Ascending aorta (tissue), 2 donors: ENCODE measurements around the gene MBNL1. TPM values are rescaled to one million over a fixed set of nuclear protein-coding genes. Genes with fewer than 3 reads are reported as not detected.

Experiments used
- DNase-seq, 2 donors: peaks; one replicate each; pipeline ENCODE4 v3.0.0-alpha.2; 2019; ENCODE audit warnings: low spot score in 2 of 2
- H3K27ac ChIP-seq, 2 donors: fragments of 200-600 bp; sonication (generic); one replicate each; pipeline ENCODE4 v1.5.1; 2016 to 2017; ENCODE audit warnings: mild to moderate bottlenecking in 1 of 2
- H3K27me3 ChIP-seq: fragments of 200-600 bp; sonication (generic); one replicate; pipeline ENCODE4 v1.5.1; 2017
- H3K36me3 ChIP-seq, 2 donors: fragments of 200-600 bp; sonication (generic); one replicate each; pipeline ENCODE4 v1.5.1; 2016
- H3K4me1 ChIP-seq, 2 donors: fragments of 200-600 bp; sonication (generic); one replicate each; pipeline ENCODE4 v1.5.1; 2016 to 2017; ENCODE audit warnings: mild to moderate bottlenecking in 1 of 2
- H3K4me3 ChIP-seq, 2 donors: fragments of 200-600 bp; sonication (generic); one replicate each; pipeline ENCODE4 v1.5.1; 2016 to 2017; ENCODE audit warnings: mild to moderate bottlenecking in 1 of 2
- H3K9me3 ChIP-seq, 2 donors: fragments of 200-600 bp; sonication (generic); one replicate each; pipeline ENCODE4 v1.5.1; 2016
- intact Hi-C: fragments of 100-400 bp; cut with DNase I; formaldehyde crosslinking; loops from one replicate; pipeline ENCODE4 v1.15.1; 2023
- total RNA-seq: library from RNA; depleted of rRNA; stranded (reverse); fragments of >200 nt; gene quantifications from one replicate; pipeline ENCODE4 v1.1.0, GENCODE V29; 2016
- TF ChIP-seq, protein P1 (sequence below), 3 experiments: fragments of 200-600 bp in 2 of 3; fragments of 450-650 bp in 1 of 3; sonication (generic) in 2 of 3; IDR thresholded peaks; one replicate each; pipeline ENCODE4 v1.5.1; 2016 to 2019; ENCODE audit warnings: antibody characterized with exemption in 3 of 3, mild to moderate bottlenecking in 1 of 3, moderate library complexity in 1 of 3

Gene MBNL1
- total RNA-seq, 1 donor from 2014 or later = 350 TPM

DNA sequence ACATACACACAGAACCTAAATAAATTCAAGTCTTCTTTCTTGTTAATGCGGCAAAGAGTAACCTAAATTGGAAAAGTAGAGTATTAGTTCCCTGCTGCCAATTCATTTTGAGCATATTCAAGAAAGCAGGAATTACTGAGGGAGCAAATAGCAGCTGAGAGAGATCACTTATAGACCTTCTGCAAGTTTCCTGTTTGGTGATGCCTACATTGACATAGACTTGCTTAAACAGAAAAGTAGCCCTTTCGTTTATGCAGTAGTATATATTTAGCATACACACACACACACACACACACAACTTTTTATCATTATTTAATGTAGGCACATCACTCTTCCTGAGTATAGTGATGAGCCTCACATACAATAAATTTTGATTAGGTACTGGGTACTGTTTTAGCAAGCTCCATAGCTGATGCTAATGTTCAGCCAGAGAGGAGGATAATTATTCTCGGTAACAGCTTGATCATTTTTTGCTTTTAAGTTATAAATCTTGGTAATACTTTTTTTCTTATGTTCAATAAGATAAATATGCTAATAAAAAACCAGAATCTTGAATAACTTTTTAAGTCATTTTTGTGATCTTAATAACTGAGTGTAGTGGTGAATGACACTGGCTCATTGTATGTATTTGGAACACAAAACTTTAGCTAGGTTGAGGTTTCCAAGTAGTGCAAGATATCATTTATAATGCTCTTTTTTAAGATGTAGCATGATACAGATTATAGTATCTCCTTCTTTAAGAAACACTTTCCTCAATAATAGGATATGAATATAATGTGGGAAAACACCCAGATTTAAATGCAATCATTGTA is 174.7 kb downstream of the MBNL1 start:
- peaks cover 6 to 7% of the 10 kb centered on the region in 2 donors for H3K36me3 ChIP-seq
- intact Hi-C loops = loop anchor here (10.0 kb wide), 1 partner anchor 139 kb away; no protein-coding TSS in a partner anchor
- TF ChIP-seq, protein P1, sequence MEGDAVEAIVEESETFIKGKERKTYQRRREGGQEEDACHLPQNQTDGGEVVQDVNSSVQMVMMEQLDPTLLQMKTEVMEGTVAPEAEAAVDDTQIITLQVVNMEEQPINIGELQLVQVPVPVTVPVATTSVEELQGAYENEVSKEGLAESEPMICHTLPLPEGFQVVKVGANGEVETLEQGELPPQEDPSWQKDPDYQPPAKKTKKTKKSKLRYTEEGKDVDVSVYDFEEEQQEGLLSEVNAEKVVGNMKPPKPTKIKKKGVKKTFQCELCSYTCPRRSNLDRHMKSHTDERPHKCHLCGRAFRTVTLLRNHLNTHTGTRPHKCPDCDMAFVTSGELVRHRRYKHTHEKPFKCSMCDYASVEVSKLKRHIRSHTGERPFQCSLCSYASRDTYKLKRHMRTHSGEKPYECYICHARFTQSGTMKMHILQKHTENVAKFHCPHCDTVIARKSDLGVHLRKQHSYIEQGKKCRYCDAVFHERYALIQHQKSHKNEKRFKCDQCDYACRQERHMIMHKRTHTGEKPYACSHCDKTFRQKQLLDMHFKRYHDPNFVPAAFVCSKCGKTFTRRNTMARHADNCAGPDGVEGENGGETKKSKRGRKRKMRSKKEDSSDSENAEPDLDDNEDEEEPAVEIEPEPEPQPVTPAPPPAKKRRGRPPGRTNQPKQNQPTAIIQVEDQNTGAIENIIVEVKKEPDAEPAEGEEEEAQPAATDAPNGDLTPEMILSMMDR (IDR thresholded peaks at IDR 0.05) = no peak
- DNase-seq = no peak
- peaks cover 3 to 54% of the 10 kb centered on the region in 2 donors for H3K4me1 ChIP-seq
- H3K9me3 ChIP-seq = no peaks in the 10 kb centered on the region
- H3K27me3 ChIP-seq = no peaks in the 10 kb centered on the region
- peak overlapping the region in 1 of 2 donors; percentile 24 for H3K4me3 ChIP-seq
- H3K27ac ChIP-seq = peak overlapping the region; percentile 32 to 43

DNA sequence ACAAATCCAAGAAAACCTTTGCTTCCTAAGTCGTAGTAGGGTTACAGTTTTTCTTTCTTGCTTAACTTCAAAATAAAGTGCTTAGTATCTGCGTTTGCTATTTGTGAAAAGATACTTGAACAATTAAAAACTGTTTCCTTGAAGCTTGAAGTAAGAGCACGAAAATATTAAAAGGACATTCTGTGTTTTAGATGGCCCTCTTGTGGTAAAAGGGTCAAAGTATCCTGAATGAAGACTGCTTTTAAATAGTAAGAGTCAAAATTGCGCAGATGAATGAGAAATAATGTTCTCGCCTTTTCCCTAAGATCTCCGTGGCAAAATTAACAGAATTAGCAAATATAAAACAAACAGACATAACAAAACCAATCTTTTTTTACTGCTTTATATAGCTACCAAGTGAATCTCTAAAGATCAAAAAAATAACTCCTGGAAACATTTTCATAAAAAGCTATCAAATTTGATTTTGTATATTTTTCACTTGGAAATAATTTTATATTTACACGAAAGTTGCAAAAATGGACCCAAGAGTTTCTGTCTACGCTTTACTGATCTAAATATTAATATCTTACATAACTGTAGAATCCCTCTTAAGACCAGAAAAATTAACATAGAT is 175.4 kb downstream of the MBNL1 start:
- H3K27me3 ChIP-seq = no peaks in the 10 kb centered on the region
- peak overlapping the region in 1 of 2 donors; percentile 24 for H3K4me3 ChIP-seq
- peaks cover 6 to 7% of the 10 kb centered on the region in 2 donors for H3K36me3 ChIP-seq
- TF ChIP-seq, protein P1 (IDR thresholded peaks at IDR 0.05) = peak; percentile 42 to 65 (median 47)
- peaks cover 3 to 56% of the 10 kb centered on the region in 2 donors for H3K4me1 ChIP-seq
- H3K27ac ChIP-seq = peak overlapping the region; percentile 32 to 43
- no peak for DNase-seq
- H3K9me3 ChIP-seq = no peaks in the 10 kb centered on the region
- intact Hi-C loops = loop anchor here (10.0 kb wide), 1 partner anchor 139 kb away; no protein-coding TSS in a partner anchor

DNA sequence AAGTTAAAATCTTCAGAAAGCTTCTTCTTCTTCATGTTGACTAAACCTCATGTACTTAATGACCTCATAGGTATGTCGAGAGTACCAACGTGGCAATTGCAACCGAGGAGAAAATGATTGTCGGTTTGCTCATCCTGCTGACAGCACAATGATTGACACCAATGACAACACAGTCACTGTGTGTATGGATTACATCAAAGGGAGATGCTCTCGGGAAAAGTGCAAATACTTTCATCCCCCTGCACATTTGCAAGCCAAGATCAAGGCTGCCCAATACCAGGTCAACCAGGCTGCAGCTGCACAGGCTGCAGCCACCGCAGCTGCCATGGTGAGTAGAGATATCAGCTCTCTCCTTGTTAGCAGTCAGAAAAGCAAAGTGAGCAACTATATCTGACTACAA is 176.5 kb downstream of the MBNL1 start:
- TF ChIP-seq, protein P1 (IDR thresholded peaks at IDR 0.05) = no peak
- intact Hi-C loops = loop anchor here (5.0 to 10.0 kb wide), 3 partner anchors 140 to 423 kb away; no protein-coding TSS in a partner anchor
- Histone ChIP-seq H3K4me3 (peak overlapping the region in 1 of 2 donors; percentile 17), H3K36me3 (peaks cover 14 to 15% of the 10 kb centered on the region in 2 donors), H3K9me3 (no peaks in the 10 kb centered on the region), H3K27me3 (no peaks in the 10 kb centered on the region), H3K27ac (peak overlapping the region in 1 of 2 donors; percentile 26), H3K4me1 (peaks cover 3 to 64% of the 10 kb centered on the region in 2 donors)
- no peak for DNase-seq

DNA sequence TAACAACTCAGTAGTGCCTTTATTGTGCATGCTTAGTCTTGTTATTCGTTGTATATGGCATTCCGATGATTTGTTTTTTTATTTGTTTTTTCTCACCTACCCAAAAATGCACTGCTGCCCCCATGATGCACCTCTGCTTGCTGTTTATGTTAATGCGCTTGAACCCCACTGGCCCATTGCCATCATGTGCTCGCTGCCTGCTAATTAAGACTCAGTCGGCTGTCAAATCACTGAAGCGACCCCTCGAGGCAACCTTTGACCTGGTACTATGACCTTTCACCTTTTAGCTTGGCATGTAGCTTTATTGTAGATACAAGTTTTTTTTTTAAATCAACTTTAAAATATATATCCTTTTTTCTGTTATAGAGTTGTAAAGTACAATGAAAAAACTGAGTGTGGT is 177.8 kb downstream of the MBNL1 start:
- peak overlapping the region; percentile 20 to 22 for H3K27ac ChIP-seq
- intact Hi-C loops = loop anchor here (5.0 to 10.0 kb wide), 3 partner anchors 142 to 424 kb away; no protein-coding TSS in a partner anchor
- H3K9me3 ChIP-seq = no peaks in the 10 kb centered on the region
- no peak for DNase-seq
- H3K4me3 ChIP-seq = peak overlapping the region in 1 of 2 donors; percentile 10
- TF ChIP-seq, protein P1 (IDR thresholded peaks at IDR 0.05) = no peak
- peaks cover 3 to 67% of the 10 kb centered on the region in 2 donors for H3K4me1 ChIP-seq
- H3K27me3 ChIP-seq = no peaks in the 10 kb centered on the region
- H3K36me3 ChIP-seq = peaks cover 14 to 22% of the 10 kb centered on the region in 2 donors

DNA sequence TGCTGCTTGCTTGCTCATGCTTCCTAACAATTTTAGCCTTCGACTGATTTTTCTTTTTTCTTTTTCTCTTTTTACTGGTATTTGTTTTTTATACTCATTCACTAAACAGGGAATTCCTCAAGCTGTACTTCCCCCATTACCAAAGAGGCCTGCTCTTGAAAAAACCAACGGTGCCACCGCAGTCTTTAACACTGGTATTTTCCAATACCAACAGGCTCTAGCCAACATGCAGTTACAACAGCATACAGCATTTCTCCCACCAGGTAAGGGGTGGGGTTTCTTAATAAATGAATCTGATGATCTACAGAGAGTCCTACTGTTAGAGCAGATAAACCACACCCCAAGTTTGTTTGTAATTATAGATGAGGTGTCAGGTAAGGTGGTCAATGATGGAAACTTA is 178.8 kb downstream of the MBNL1 start:
- peaks cover 19 to 32% of the 10 kb centered on the region in 2 donors for H3K36me3 ChIP-seq
- H3K4me1 ChIP-seq = peaks cover 3 to 62% of the 10 kb centered on the region in 2 donors

More for the DNA sequence above, 178.8 kb downstream of the MBNL1 start:
- intact Hi-C loops = loop anchor here (5.0 to 10.0 kb wide), 3 partner anchors 143 to 425 kb away; no protein-coding TSS in a partner anchor
- Histone ChIP-seq H3K4me3 (peak overlapping the region in 1 of 2 donors; percentile 10), H3K9me3 (no peaks in the 10 kb centered on the region), H3K27ac (peak overlapping the region; percentile 6 to 22), H3K27me3 (no peaks in the 10 kb centered on the region)
- TF ChIP-seq, protein P1 (IDR thresholded peaks at IDR 0.05) = no peak
- DNase-seq = no peak
